Right lobe of liver (tissue), 6 donors: ENCODE results near the gene TTI1. TPM values are rescaled to one million over a fixed set of nuclear protein-coding genes. Genes with fewer than 3 reads are reported as not detected.

Source experiments
- ATAC-seq, 4 donors: fragments of 200-7000 bp; cut with Tn5 transposase; one replicate each; pipeline ENCODE4 v1.9.1; 2020; ENCODE audit warnings: mild to moderate bottlenecking in 4 of 4, moderate library complexity in 4 of 4
- DNase-seq, 3 donors: peaks; one replicate each; pipeline ENCODE4 v3.0.0-alpha.2; 2020
- H3K27ac ChIP-seq, 3 donors: fragments of 200-600 bp; one replicate each; pipeline ENCODE4 v1.8.0; 2022
- H3K27me3 ChIP-seq, 2 donors: fragments of 200-600 bp; one replicate each; pipeline ENCODE4 v1.8.0; 2022
- H3K36me3 ChIP-seq, 4 donors: fragments of 200-600 bp; sonication (generic) in 1 of 4; one replicate each; pipeline versions ENCODE4 v1.5.1 to v1.8.0; 2017 to 2022; ENCODE audit warnings: control low read depth in 1 of 4
- H3K4me1 ChIP-seq, 4 donors: fragments of 200-600 bp; sonication (generic) in 1 of 4; one replicate each; pipeline versions ENCODE4 v1.5.1 to v1.8.0; 2017 to 2022; ENCODE audit warnings: control low read depth in 1 of 4
- H3K4me3 ChIP-seq, 3 donors: fragments of 200-600 bp; one replicate each; pipeline ENCODE4 v1.8.0; 2022
- H3K9me3 ChIP-seq, 4 donors: fragments of 200-600 bp; sonication (generic) in 1 of 4; one replicate each; pipeline versions ENCODE4 v1.5.1 to v1.8.0; 2017 to 2022; ENCODE audit warnings: control low read depth in 1 of 4
- CTCF ChIP-seq, 4 donors: fragments of 200-600 bp in 3 of 4; fragments of 450-650 bp in 1 of 4; IDR thresholded peaks; one replicate each; pipeline versions ENCODE4 v1.5.1 to v1.8.0; 2016 to 2022; ENCODE audit warnings: antibody characterized with exemption in 4 of 4, mild to moderate bottlenecking in 2 of 4
- POLR2A ChIP-seq: fragments of 450-650 bp; IDR thresholded peaks from one replicate; pipeline ENCODE4 v1.6.1; 2017; ENCODE audit warnings: antibody characterized with exemption, mild to moderate bottlenecking
- WGBS: methylation state at CpG from one replicate; pipeline ENCODE4 v1.1.6; 2018; ENCODE audit warnings: low coverage, low lambda C conversion rate; ENCODE audit not compliant: insufficient coverage; ENCODE audit errors: missing lambda C conversion rate; 5-methylcytosine and 5-hydroxymethylcytosine counted together
- intact Hi-C, 2 donors: fragments of 100-400 bp; cut with DNase I; formaldehyde crosslinking; loops; one replicate each; pipeline versions ENCODE4 v1.11.2 to v1.14.1; 2022
- total RNA-seq, 6 experiments: library from RNA; depleted of rRNA in 2 of 6; stranded (reverse); fragments of >200 nt in 2 of 6; fragmentation: NEBNext Ultra II Directional in 3 of 6; extraction: Animal tissue kit (Norgen Biotek cat#: 25700) in 3 of 6; gene quantifications; one replicate each; pipeline versions ENCODE4 v1.1.0 to v1.2.4, GENCODE V29; 2016 to 2023
- donor health status: DM: no; HTN: yes; CAD: no.
- donor health status: DM: no; HTN: no; CAD: no.
- donor health status: DM: no; HTN: no; CAD: no.
- donor health status: DM: no; HTN: yes; CAD: no.
- donor health status: DM: no; HTN: yes; CAD: no.

Gene TTI1
- total RNA-seq, 6 experiments from 2014 or later = 8.6 to 14.3 (median 11.3) TPM

- H3K9me3 ChIP-seq = no peaks in the 10 kb centered on the region
- ATAC-seq = peak; percentile 69 to 86 (median 80)
- TF ChIP-seq CTCF (IDR thresholded peaks at IDR 0.05) (peak; percentile 84 to 91 (median 88)), POLR2A (no peak)
- H3K4me3 ChIP-seq = no peak overlapping the region
- intact Hi-C loops = loop anchor here (2.0 to 5.0 kb wide), 2 partner anchors 110 to 165 kb away; partner anchors contain the start of gene TGM2 (in 1 of the 2)
- peaks cover 0 to 10% (median 2%) of the 10 kb centered on the region in 4 donors for H3K36me3 ChIP-seq
- H3K4me1 ChIP-seq = peaks cover 0 to 26% (median 9%) of the 10 kb centered on the region in 4 donors
- DNase-seq = peak; percentile 82 to 88 (median 83)
- H3K27ac ChIP-seq = no peak overlapping the region
- WGBS = 16% methylated on average over 7 of the region's 7 CpGs
- H3K27me3 ChIP-seq = no peaks in the 10 kb centered on the region
These were observed 24.2 kb upstream of the TTI1 start for GRCh38 chr20:38057351-38057972.

GRCh38 chr20:38055848-38056247, 22.6 kb upstream of the TTI1 start:
- H3K9me3 ChIP-seq = no peaks in the 10 kb centered on the region
- ATAC-seq = no peak
- peaks cover 0 to 22% (median 9%) of the 10 kb centered on the region in 4 donors for H3K4me1 ChIP-seq
- DNase-seq = no peak
- WGBS = 92% methylated on average over 6 of the region's 6 CpGs
- intact Hi-C loops = loop anchor here (2.0 to 5.0 kb wide), 2 partner anchors 111 to 167 kb away; partner anchors contain the start of gene TGM2 (in 1 of the 2)
- H3K27ac ChIP-seq = no peak overlapping the region
- H3K36me3 ChIP-seq = peaks cover 0 to 12% (median 2%) of the 10 kb centered on the region in 4 donors
- no peak for TF ChIP-seq CTCF (IDR thresholded peaks at IDR 0.05)
- no peak for TF ChIP-seq POLR2A
- no peaks in the 10 kb centered on the region for H3K27me3 ChIP-seq
- H3K4me3 ChIP-seq = no peak overlapping the region

DNA sequence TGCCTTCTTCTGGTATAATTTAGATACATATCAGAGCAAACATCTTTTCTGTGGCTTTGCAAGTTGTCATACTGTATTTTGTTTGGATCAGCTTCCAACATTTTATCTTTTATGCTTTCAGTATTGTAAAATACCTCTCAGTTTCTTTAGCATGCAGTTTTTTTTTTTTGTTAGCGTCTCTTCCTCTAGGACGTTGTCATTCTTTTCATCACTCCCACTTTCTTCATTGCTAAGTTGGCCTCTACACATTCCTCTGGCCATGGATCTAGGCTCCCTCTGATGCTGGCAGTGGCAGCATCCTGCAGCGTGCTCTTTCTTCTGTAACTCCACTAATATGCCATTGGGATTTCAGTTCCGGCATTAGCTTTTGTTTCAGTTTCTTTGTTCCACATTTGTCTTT, 22.0 kb upstream of the TTI1 start:
- DNase-seq (no peak), ATAC-seq (no peak)
- peaks cover 0 to 16% (median 6%) of the 10 kb centered on the region in 4 donors for H3K4me1 ChIP-seq
- 49% methylated on average over 4 of the region's 4 CpGs for WGBS
- no peak for TF ChIP-seq CTCF (IDR thresholded peaks at IDR 0.05)
- TF ChIP-seq POLR2A = no peak
- no peaks in the 10 kb centered on the region for H3K27me3 ChIP-seq
- peaks cover 0 to 14% (median 2%) of the 10 kb centered on the region in 4 donors for H3K36me3 ChIP-seq
- H3K27ac ChIP-seq = no peak overlapping the region
- intact Hi-C loops = loop anchor here in 1 of 2 donors (5.0 kb wide), 1 partner anchor 112 kb away; the partner anchor contains the start of gene TGM2
- no peak overlapping the region for H3K4me3 ChIP-seq
- no peaks in the 10 kb centered on the region for H3K9me3 ChIP-seq

GRCh38 chr20:38054647-38055046, 21.4 kb upstream of the TTI1 start:
- WGBS = 63% methylated on average over 2 of the region's 2 CpGs
- ATAC-seq (no peak), DNase-seq (no peak)
- intact Hi-C loops = loop anchor here in 1 of 2 donors (5.0 kb wide), 1 partner anchor 113 kb away; the partner anchor contains the start of gene TGM2
- Histone ChIP-seq H3K9me3 (no peaks in the 10 kb centered on the region), H3K27ac (no peak overlapping the region), H3K27me3 (no peaks in the 10 kb centered on the region), H3K4me1 (peaks cover 0 to 10% (median 4%) of the 10 kb centered on the region in 4 donors), H3K4me3 (no peak overlapping the region), H3K36me3 (peaks cover 0 to 19% (median 2%) of the 10 kb centered on the region in 4 donors)
- TF ChIP-seq POLR2A = no peak
- no peak for TF ChIP-seq CTCF (IDR thresholded peaks at IDR 0.05)
